GM20431 (cell line): ENCODE results near the gene ZFP36L1.

Experiments
- in situ Hi-C: fragments of 300-500 bp; cut with MseI, MboI; formaldehyde crosslinking; loops from one replicate; pipeline ENCODE4 v1.15.0; 2020; ENCODE audit warnings: low sequenced_read_pairs; ENCODE audit not compliant: unreplicated experiment

Gene ZFP36L1

DNA sequence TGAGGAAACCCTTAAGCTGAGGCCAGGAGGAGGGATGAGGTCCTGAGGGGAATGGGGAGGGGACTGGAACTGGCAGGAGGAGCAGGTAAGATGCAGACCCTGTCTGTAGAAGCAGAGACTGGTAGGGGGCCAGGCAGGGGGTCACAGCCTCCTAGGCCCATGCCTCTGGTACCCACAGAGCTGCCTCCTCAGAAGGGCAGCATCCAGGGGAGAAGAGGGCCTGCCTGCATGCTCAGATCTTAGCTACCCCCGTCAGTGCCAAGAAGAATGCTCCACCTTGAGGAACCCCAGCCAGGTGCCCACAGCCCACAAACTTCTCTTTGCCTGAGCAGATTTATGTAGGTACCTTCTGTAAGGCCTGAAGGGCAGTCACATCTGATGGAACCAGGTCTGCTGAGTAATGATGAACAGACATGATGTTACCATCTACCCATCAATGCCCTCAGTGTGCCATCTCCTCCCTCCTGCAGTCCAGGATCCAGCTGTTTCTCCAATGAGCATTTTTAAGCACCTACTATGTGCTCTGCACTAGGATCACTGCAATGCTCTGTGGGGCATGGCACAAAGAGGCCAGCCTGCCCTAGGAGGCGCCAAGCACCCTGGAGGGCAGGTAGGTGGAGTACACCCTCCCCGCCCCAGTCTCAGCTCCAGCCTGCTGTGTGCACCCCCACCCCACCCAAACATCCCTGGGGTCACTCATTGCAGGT lies 24.8 kb upstream of the ZFP36L1 start:
- in situ Hi-C loops = loop anchor here (10.0 kb wide), 1 partner anchor 573 kb away; no protein-coding TSS in a partner anchor

DNA sequence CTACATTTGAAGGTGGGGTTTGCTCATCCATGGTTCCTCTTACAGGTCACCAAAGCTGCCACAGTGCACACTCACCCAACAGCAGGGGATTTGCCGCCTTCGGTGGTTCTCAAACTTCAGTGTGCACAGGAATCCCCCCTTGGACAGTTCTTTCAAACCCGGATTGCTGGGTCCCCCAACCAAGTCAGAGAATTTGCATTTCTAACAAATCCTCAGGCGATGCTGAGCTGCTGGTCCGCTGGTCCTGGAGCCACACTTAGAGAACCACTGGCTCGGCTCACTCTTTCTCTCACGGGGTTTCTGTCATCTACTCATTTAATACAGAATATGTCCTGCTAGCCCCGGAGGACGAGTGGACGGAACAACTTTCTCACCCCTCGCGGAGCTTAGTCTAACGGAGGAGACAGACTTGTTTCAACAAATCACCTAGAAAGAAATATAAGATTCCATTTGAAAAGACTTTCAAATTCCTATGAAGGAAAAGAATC lies 24.1 kb upstream of the ZFP36L1 start:
- in situ Hi-C loops = loop anchor here (10.0 kb wide), 1 partner anchor 572 kb away; no protein-coding TSS in a partner anchor

DNA sequence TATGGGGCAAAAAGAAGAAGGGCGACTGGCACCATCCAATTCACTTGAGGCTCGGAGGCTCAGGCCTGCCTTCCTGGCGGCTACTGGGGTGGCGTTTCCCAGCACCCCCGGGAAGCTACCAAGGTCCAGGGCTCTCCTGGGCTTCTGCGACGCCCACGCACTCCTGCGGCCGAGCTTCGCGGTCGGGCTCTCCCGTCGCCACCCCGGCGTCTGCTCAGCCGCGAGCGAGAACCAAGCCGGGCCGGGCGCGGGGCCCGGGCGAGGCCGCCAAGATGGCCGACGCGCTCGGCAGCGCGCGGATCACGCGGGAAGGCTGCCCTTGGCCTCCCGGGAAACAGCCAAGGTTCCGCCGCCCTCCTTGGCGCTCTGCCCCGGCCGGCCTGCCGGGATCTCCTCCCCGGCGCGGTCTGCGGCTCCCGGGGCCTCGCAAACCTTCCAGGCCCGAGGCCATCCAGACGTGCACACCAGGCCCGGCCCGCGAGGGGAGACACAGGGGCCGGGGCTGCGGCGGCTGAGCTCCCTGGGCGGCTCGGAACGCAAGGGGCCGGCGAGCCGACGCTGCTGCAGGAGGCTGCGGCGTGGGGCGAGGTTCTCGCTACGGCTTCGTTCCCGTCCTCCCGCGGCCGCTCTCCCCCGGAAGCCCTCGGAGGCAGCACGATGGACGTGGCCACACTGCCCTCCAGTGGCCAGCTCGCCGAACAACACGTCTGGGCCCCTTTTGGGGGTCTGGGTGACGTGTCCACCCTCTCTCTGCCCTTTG lies 23.5 kb upstream of the ZFP36L1 start:
- in situ Hi-C loops = loop anchor here (10.0 kb wide), 1 partner anchor 572 kb away; no protein-coding TSS in a partner anchor

- in situ Hi-C loops = loop anchor here (10.0 kb wide), 1 partner anchor 571 kb away; no protein-coding TSS in a partner anchor
These were observed 22.7 kb upstream of the ZFP36L1 start for GRCh38 chr14:68815298-68816182.

DNA sequence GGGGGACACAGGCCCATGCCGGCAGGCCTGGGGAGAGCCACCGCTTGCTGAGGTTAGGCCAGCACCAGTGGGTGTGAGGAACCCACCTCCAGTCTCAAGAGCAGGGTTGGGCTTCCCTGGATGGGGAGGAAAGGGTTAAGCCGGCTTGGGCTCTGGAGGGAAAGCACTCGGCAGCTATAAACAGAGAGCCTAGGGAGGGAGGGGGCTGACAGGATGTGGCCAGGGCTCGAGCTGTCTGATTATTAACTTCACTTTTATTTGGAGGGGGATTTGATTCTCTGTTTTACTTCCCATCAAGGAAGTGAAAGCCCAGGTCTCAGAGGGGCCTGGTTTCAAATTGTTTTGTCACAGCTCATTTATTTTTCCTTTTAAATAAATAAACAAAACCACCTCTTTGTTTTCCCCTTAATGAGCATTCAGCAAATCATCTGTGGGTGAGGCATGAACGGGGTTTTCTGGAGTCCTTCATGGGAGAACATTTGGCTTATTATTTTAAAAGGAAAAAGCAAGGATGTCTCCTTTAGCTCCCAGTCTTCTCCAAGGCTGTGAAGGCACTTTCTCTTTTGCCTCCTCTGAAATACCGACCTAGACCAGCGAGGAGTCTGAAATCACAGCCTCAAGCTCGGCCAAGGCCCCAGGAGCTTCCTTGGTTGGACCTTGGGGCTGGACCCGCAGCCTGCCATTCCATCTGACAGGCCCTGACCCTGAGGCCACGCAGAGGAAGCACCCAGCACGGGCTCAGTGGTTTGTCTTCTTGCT lies 21.9 kb upstream of the ZFP36L1 start:
- in situ Hi-C loops = loop anchor here (10.0 kb wide), 1 partner anchor 570 kb away; no protein-coding TSS in a partner anchor

DNA sequence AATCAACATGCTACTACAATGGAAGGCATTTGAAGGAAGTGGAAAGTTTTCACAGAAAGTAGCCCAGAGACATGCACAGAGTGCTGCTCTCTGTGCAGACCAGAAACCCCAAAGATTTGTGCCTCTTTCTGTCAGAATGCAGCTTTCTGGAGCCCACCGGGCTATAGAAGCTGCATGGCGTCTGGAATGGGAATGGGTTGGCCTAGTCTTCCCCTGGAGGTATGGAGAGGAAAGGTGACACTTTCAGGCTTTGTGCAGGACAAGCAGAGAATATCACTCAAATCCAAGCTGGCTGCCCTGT lies 21.3 kb upstream of the ZFP36L1 start:
- in situ Hi-C loops = loop anchor here (10.0 kb wide), 1 partner anchor 569 kb away; no protein-coding TSS in a partner anchor

GRCh38 chr14:68813318-68813838 lies 20.5 kb upstream of the ZFP36L1 start:
- in situ Hi-C loops = loop anchor here (10.0 kb wide), 1 partner anchor 569 kb away; no protein-coding TSS in a partner anchor

GRCh38 chr14:68811171-68811570 lies 18.3 kb upstream of the ZFP36L1 start:
- in situ Hi-C loops = loop anchor here (10.0 kb wide), 1 partner anchor 566 kb away; no protein-coding TSS in a partner anchor

- in situ Hi-C loops = loop anchor here (10.0 kb wide), 1 partner anchor 566 kb away; no protein-coding TSS in a partner anchor
These were observed 17.6 kb upstream of the ZFP36L1 start for GRCh38 chr14:68810173-68811153.

DNA sequence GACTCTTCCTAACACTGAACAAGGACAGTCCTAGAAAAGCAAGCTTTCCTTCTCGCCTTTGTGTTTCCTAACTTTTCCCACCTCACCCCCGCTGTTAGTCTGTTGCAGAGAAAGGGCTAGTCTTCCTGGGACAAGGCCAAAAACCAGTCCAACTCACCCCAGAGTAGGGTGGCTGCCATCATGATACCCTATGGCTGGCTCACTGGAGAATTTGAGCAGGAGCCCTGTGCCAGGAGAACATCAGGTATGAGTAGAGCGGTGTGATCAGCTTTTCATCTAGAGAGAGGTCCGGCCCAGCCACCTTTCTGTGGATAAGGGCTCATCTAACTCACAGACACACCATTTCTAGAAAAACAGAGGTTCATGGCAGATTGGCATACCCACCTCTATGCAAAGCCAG lies 16.7 kb upstream of the ZFP36L1 start:
- in situ Hi-C loops = no loop called here

- in situ Hi-C loops = no loop called here
These were observed 16.0 kb upstream of the ZFP36L1 start for GRCh38 chr14:68808696-68809480.

- in situ Hi-C loops = no loop called here
These were observed 15.1 kb upstream of the ZFP36L1 start for GRCh38 chr14:68807987-68808386.

DNA sequence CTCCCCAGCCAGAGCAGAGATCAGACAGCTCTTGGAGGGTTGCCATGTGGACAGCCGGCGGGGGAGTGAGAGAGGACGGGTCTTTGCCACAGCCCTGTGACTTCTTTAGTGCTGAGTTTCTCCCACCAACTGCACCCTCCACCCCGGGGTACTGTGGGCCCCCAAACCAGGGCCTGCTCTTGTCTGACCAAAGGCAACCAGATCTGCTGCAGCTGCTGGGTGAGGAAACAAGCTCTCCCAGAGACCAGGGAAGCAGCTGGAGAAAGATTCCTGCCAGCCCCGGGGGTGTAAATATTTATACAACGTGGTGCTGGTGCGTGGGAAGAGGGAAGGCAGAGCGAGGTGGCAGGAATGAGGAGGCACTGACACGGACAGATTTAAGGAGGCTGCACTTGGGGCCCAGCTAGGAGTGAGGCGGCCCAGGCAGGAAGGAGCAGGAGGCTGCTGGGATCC lies 14.3 kb upstream of the ZFP36L1 start:
- in situ Hi-C loops = no loop called here

GRCh38 chr14:68806526-68807147 lies 13.8 kb upstream of the ZFP36L1 start:
- in situ Hi-C loops = no loop called here

DNA sequence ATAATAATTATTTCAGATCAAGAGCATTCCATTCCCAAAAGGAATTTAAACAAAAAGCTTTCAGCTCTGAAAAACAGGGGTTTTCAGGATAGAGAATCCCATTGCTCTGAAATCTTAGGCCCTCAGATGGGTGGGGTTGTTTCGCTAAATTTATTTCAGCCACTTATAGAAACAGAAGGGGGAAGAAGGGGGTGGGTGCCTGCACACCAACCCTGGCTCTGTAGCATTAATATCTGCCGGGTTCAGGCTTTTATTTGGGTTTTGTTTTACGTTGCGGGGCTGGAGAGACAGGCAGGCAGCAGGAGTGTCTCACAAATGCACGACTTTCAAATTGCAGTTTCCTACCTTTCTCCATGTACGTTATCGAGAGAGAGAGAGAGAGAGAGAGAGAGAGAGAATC lies 12.5 kb upstream of the ZFP36L1 start:
- in situ Hi-C loops = no loop called here

- in situ Hi-C loops = no loop called here
These were observed 8.8 kb upstream of the ZFP36L1 start for GRCh38 chr14:68801631-68802030.

DNA sequence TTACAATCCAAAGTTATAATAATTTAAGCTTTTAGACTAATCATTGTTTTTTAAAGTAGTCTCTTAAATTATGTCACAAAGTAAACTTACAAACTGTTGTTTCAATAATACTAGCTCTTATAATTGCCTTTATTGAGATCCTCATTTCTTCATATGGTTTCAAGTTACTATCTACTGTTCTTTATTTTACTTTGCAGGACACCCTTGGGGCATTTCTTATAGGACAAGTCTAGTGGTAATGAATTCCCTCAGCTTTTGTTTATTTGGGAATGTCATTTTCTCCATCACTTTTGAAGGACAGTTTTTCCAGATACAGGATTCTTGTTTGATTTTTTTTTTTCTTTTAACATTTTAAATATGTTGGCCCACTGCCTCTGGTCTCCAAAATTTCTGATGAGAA lies 8.1 kb upstream of the ZFP36L1 start:
- in situ Hi-C loops = no loop called here
